ENCODE results near the gene FBXW9.
A peak's percentile ranks its signal among the peaks of the same experiment; 100 is the strongest.

Gene FBXW9

GRCh38 chr19:12695997-12696365, 450 bp downstream of the FBXW9 start:
- peak overlapping the region; percentile 93 for H3K4me3 ChIP-seq (ENCODE audit: low read depth, low read length)
- TF ChIP-seq CTCF (IDR thresholded peaks at IDR 0.05; ENCODE audit: borderline replicate concordance, insufficient read depth, low read depth, low read length) = no peak

GRCh38 chr19:12695514-12695913, 917 bp downstream of the FBXW9 start:
- no peak for TF ChIP-seq CTCF (IDR thresholded peaks at IDR 0.05; ENCODE audit: borderline replicate concordance, insufficient read depth, low read depth, low read length)
- H3K4me3 ChIP-seq (ENCODE audit: low read depth, low read length) = no peak overlapping the region

- no peak for TF ChIP-seq CTCF (IDR thresholded peaks at IDR 0.05; ENCODE audit: borderline replicate concordance, insufficient read depth, low read depth, low read length)
- no peak overlapping the region for H3K4me3 ChIP-seq (ENCODE audit: low read depth, low read length)
Observed at GRCh38 chr19:12695096-12695495, 1.3 kb downstream of the FBXW9 start.

- H3K4me3 ChIP-seq (ENCODE audit: low read depth, low read length) = no peak overlapping the region
- TF ChIP-seq CTCF (IDR thresholded peaks at IDR 0.05; ENCODE audit: borderline replicate concordance, insufficient read depth, low read depth, low read length) = no peak
Observed at GRCh38 chr19:12694641-12695040, 1.8 kb downstream of the FBXW9 start.

- TF ChIP-seq CTCF (IDR thresholded peaks at IDR 0.05; ENCODE audit: borderline replicate concordance, insufficient read depth, low read depth, low read length) = no peak
- no peak overlapping the region for H3K4me3 ChIP-seq (ENCODE audit: low read depth, low read length)
Observed at GRCh38 chr19:12692960-12693359, 3.5 kb downstream of the FBXW9 start.

- TF ChIP-seq CTCF (IDR thresholded peaks at IDR 0.05; ENCODE audit: borderline replicate concordance, insufficient read depth, low read depth, low read length) = no peak
- no peak overlapping the region for H3K4me3 ChIP-seq (ENCODE audit: low read depth, low read length)
Observed at GRCh38 chr19:12689581-12690216, 6.7 kb downstream of the FBXW9 start.

- TF ChIP-seq CTCF (IDR thresholded peaks at IDR 0.05; ENCODE audit: borderline replicate concordance, insufficient read depth, low read depth, low read length) = no peak
- H3K4me3 ChIP-seq (ENCODE audit: low read depth, low read length) = no peak overlapping the region
Observed at GRCh38 chr19:12689012-12689411, 7.4 kb downstream of the FBXW9 start.

Data from GM12875 (cell line).